Smooth muscle cell (in vitro differentiated cells): ENCODE data around the gene EEF1A2. TPM values are rescaled to one million over a fixed set of nuclear protein-coding genes. Genes with fewer than 3 reads are reported as not detected.

Experiments
- DNase-seq: peaks from one replicate; lab custom pipeline; 2025; ENCODE audit not compliant: unreplicated experiment; lab: John Stamatoyannopoulos, UW
- H2AFZ ChIP-seq: fragments of 200-600 bp; sonication (generic); 2 replicates; pipeline ENCODE4 v1.6.0; 2016; ENCODE audit warnings: antibody characterized with exemption, low read depth, mild to moderate bottlenecking
- H3F3A ChIP-seq: fragments of 200-600 bp; sonication (generic); 2 replicates; pipeline ENCODE4 v1.6.0; 2017; ENCODE audit warnings: antibody characterized with exemption, low read depth
- H3K27ac ChIP-seq: fragments of 200-600 bp; sonication (generic); 2 replicates; pipeline ENCODE4 v1.5.1; 2016; ENCODE audit warnings: low read depth, mild to moderate bottlenecking
- H3K27me3 ChIP-seq: fragments of 200-600 bp; sonication (generic); 2 replicates; pipeline ENCODE4 v1.6.1; 2016; ENCODE audit warnings: low read depth, mild to moderate bottlenecking
- H3K36me3 ChIP-seq: fragments of 200-600 bp; sonication (generic); 2 replicates; pipeline ENCODE4 v1.5.1; 2016; ENCODE audit warnings: low read depth
- H3K4me1 ChIP-seq: fragments of 200-600 bp; sonication (generic); 2 replicates; pipeline ENCODE4 v1.5.1; 2016; ENCODE audit warnings: low read depth
- H3K4me2 ChIP-seq: fragments of 200-600 bp; sonication (generic); 2 replicates; pipeline ENCODE4 v1.6.0; 2016; ENCODE audit warnings: mild to moderate bottlenecking
- H3K4me3 ChIP-seq: fragments of 200-600 bp; sonication (generic); 2 replicates; pipeline ENCODE4 v1.5.1; 2016; ENCODE audit warnings: mild to moderate bottlenecking
- H3K79me2 ChIP-seq: fragments of 200-600 bp; sonication (generic); 2 replicates; pipeline ENCODE4 v1.6.0; 2016; ENCODE audit warnings: low read depth, mild to moderate bottlenecking
- H3K9ac ChIP-seq: fragments of 200-600 bp; sonication (generic); 2 replicates; pipeline ENCODE4 v1.6.0; 2016; ENCODE audit warnings: low read depth
- H3K9me3 ChIP-seq: fragments of 200-600 bp; sonication (generic); replicated peaks from 2 replicates; pipeline ENCODE4 v1.5.1; 2016; ENCODE audit warnings: low read depth
- H4K20me1 ChIP-seq: fragments of 200-600 bp; sonication (generic); 2 replicates; pipeline ENCODE4 v1.6.0; 2016; ENCODE audit warnings: low read depth
- WGBS: methylation state at CpG from one replicate; pipeline ENCODE4 v1.1.7; 2016; ENCODE audit warnings: low lambda C conversion rate; 5-methylcytosine and 5-hydroxymethylcytosine counted together
- polyA plus RNA-seq: library from polyadenylated mRNA; unstranded; fragments of >200 nt; fragmentation: Nextera tagmentation; extraction: Ambion mirVana; gene quantifications from 2 replicates; pipeline ENCODE4 v1.2.1, GENCODE V29; 2016
- total RNA-seq: library from RNA; depleted of rRNA; stranded (reverse); fragments of >200 nt; gene quantifications from 2 replicates; pipeline ENCODE4 v1.2.3, GENCODE V29; 2014
- TF ChIP-seq, protein P1 (sequence below): fragments of 200-600 bp; sonication (generic); IDR thresholded peaks from 2 replicates; pipeline ENCODE4 v1.5.1; 2017; ENCODE audit warnings: borderline replicate concordance, mild to moderate bottlenecking, antibody characterized with exemption; ENCODE audit not compliant: insufficient read depth, poor library complexity, severe bottlenecking

EEF1A2 gene
- total and polyA plus RNA-seq, 2 experiments from 2014 or later, result 2.1 to 5.1 TPM

DNA sequence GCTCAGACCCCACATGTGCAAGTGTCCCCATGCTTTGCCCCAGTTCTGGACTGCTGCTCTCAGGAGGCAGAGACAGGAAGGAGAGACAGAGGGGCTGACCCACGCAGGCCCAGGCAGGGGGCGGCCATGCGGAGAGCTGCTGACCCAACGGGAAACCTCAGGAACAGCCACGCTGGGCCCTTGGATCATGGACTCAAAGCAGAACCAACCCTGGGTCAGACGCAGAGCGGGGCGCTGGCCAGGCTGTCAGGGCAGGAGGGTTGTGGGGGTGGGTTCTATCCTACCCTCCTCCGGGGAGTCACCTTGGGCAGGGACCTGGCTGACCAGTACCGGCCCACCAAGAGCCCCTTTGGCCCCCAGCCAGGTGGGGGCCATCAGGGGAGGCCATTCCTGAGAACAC, 28.5 kb downstream of the EEF1A2 start:
- TF ChIP-seq, protein P1, sequence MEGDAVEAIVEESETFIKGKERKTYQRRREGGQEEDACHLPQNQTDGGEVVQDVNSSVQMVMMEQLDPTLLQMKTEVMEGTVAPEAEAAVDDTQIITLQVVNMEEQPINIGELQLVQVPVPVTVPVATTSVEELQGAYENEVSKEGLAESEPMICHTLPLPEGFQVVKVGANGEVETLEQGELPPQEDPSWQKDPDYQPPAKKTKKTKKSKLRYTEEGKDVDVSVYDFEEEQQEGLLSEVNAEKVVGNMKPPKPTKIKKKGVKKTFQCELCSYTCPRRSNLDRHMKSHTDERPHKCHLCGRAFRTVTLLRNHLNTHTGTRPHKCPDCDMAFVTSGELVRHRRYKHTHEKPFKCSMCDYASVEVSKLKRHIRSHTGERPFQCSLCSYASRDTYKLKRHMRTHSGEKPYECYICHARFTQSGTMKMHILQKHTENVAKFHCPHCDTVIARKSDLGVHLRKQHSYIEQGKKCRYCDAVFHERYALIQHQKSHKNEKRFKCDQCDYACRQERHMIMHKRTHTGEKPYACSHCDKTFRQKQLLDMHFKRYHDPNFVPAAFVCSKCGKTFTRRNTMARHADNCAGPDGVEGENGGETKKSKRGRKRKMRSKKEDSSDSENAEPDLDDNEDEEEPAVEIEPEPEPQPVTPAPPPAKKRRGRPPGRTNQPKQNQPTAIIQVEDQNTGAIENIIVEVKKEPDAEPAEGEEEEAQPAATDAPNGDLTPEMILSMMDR, result no peak
- Histone ChIP-seq H3K36me3 (no peaks in the 10 kb centered on the region), H2AFZ (no peak overlapping the region), H3K27me3 (peaks cover 53% of the 10 kb centered on the region), H3K27ac (no peak overlapping the region), H3K9me3 (no peaks in the 10 kb centered on the region), H3K4me2 (no peak overlapping the region), H3K4me1 (no peaks in the 10 kb centered on the region), H3F3A (no peaks in the 10 kb centered on the region), H4K20me1 (no peaks in the 10 kb centered on the region), H3K79me2 (no peaks in the 10 kb centered on the region), H3K9ac (no peak overlapping the region), H3K4me3 (no peak overlapping the region)
- WGBS, result 83% methylated on average over 10 of the region's 10 CpGs
- no peak for DNase-seq

DNA sequence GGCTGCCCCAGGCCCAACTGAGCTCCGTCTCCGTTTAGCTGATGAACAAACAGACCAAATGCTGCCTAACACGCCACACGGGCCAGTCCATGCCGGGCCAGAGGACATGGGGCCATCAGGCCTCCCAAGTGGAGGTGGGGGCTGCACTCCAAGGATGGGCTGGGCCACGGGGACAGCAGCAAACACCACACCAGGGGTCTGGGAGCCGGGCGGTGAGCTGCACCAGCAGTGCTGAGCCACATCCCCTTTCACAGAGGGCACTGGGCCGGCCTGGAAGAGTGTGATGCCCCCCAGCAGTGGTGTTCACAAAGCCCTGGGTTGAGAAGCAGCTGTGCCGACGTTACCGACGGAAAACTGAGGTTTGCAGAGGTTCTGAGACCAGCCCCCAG, 29.2 kb downstream of the EEF1A2 start:
- 90% methylated on average over 13 of the region's 13 CpGs for WGBS
- Histone ChIP-seq H3K9me3 (no peaks in the 10 kb centered on the region), H3K27me3 (peaks cover 46% of the 10 kb centered on the region)

DNA sequence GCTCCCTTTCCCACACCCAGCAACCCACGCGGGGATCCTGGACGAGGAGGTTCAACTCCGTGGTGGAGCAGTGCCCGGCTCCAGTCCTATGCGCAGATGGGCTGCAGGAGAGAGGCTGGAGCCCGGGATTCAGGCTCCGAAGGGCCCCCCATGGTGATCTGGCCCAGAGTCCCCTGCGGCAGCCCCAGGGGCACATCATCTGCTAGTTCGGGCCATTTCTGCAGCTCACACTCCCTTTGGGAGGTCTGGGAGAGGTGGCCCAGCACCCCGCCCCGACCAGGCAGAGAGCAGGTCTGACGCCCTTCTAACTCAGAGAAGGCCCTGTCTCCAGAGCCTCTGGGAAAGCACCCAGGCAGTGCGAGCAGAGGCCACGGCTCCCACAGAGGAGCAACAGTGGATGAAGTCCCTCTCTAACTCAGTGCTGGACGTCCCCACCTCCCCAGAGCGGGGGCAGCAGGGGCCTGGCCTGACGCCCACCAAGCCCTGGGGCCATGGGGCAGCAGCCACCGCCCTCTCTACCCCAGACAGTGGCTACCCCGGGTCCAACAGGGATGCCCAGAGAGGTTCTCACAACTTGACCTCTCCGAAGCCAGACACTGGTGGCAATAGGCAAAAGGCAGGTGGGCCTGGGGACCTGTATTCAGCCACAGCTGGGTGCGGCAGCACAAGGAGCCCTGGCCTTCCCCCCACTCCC, 29.7 kb downstream of the EEF1A2 start:
- DNase-seq, result no peak
- H3K4me3 ChIP-seq, result no peak overlapping the region
- peaks cover 40% of the 10 kb centered on the region for H3K27me3 ChIP-seq
- H3F3A ChIP-seq, result no peaks in the 10 kb centered on the region
- H2AFZ ChIP-seq, result no peak overlapping the region
- H4K20me1 ChIP-seq, result no peaks in the 10 kb centered on the region
- no peak overlapping the region for H3K4me2 ChIP-seq
- H3K27ac ChIP-seq, result no peak overlapping the region
- WGBS, result 87% methylated on average over 22 of the region's 22 CpGs
- no peaks in the 10 kb centered on the region for H3K36me3 ChIP-seq
- H3K4me1 ChIP-seq, result no peaks in the 10 kb centered on the region
- no peaks in the 10 kb centered on the region for H3K9me3 ChIP-seq
- TF ChIP-seq, protein P1, result no peak
- no peak overlapping the region for H3K9ac ChIP-seq
- no peaks in the 10 kb centered on the region for H3K79me2 ChIP-seq

More for the DNA sequence above, 29.2 kb downstream of the EEF1A2 start:
- Histone ChIP-seq H3F3A (no peaks in the 10 kb centered on the region), H3K27ac (no peak overlapping the region), H3K79me2 (no peaks in the 10 kb centered on the region), H3K4me1 (no peaks in the 10 kb centered on the region), H4K20me1 (no peaks in the 10 kb centered on the region), H2AFZ (no peak overlapping the region), H3K9ac (no peak overlapping the region), H3K36me3 (no peaks in the 10 kb centered on the region), H3K4me2 (no peak overlapping the region), H3K4me3 (no peak overlapping the region)
- no peak for DNase-seq
- TF ChIP-seq, protein P1, result no peak

DNA sequence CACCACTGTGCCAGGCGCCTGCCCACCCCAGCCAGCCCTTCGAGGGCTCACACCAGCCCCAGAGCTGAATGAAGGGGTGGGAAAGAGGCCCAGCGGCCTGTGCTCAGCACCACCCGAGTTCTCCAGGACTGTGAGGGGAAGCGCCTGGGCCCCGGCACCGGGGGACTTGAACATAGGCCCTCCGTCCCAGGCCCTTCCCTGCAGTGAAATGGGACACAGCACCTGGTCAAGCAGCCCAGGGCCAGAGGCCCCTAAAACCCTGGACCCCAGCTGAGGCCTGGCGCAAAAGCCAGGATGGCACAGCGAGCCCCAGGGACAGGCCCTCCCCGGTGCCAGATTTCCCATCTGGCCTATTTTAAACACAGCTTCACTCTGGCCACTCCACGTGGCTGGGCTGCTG, 30.5 kb downstream of the EEF1A2 start:
- TF ChIP-seq, protein P1, result no peak
- Histone ChIP-seq H3F3A (no peaks in the 10 kb centered on the region), H3K27me3 (peaks cover 33% of the 10 kb centered on the region), H3K4me2 (no peak overlapping the region), H2AFZ (no peak overlapping the region), H3K79me2 (no peaks in the 10 kb centered on the region), H3K27ac (no peak overlapping the region), H4K20me1 (no peaks in the 10 kb centered on the region), H3K9me3 (no peaks in the 10 kb centered on the region), H3K9ac (no peak overlapping the region), H3K36me3 (no peaks in the 10 kb centered on the region), H3K4me1 (no peaks in the 10 kb centered on the region), H3K4me3 (no peak overlapping the region)
- WGBS, result 97% methylated on average over 12 of the region's 12 CpGs
- no peak for DNase-seq
